Stimulated activated CD8-positive, alpha-beta memory T cell treated with anti-CD3 and anti-CD28 coated beads, Interleukin-12 subunit alpha, Interleukin-12 subunit beta, amount 100 ng/mL, for 1 hour (primary cell): ENCODE data around the gene FN3KRP.
"Not testable (repeated sequence)": the region's sequence is repeated elsewhere in the genome, so short reads cannot be mapped to it uniquely, and the experiment has no call there.

Source experiments
- DNase-seq: peaks from one replicate; pipeline ENCODE4 v3.0.0-alpha.2; 2020; ENCODE audit warnings: low read depth

FN3KRP gene

GRCh38 chr17:82743344-82744219 is 27.1 kb downstream of the FN3KRP start:
- DNase-seq, result no peak

- not testable (repeated sequence) for DNase-seq
Measured at GRCh38 chr17:82744736-82745135, 28.2 kb downstream of the FN3KRP start.

GRCh38 chr17:82745524-82745923 is 29.0 kb downstream of the FN3KRP start:
- DNase-seq, result no peak

GRCh38 chr17:82748756-82749155 is 32.2 kb downstream of the FN3KRP start:
- no peak for DNase-seq

GRCh38 chr17:82750241-82750908 is 33.9 kb downstream of the FN3KRP start:
- no peak for DNase-seq

GRCh38 chr17:82751171-82751570 is 34.7 kb downstream of the FN3KRP start:
- DNase-seq, result no peak

GRCh38 chr17:82751571-82752370 is 35.3 kb downstream of the FN3KRP start, which contains the start of gene TBCD:
Gene TBCD (plus strand): TSS chr17:82752065. CDS start chr17:82752194, 129 bp downstream.
- DNase-seq, result peak; percentile 65

GRCh38 chr17:82752371-82753200 is 36.1 kb downstream of the FN3KRP start:
- no peak for DNase-seq

- no peak for DNase-seq
Measured at GRCh38 chr17:82753201-82753464, 36.6 kb downstream of the FN3KRP start.

GRCh38 chr17:82754297-82755208 is 38.0 kb downstream of the FN3KRP start:
- DNase-seq, result no peak

- DNase-seq, result no peak
Measured at GRCh38 chr17:82756166-82756565, 39.7 kb downstream of the FN3KRP start.

GRCh38 chr17:82765371-82765770 is 48.9 kb downstream of the FN3KRP start:
- no peak for DNase-seq

- no peak for DNase-seq
Measured at GRCh38 chr17:82767041-82767754, 50.7 kb downstream of the FN3KRP start.

- DNase-seq, result no peak
Measured at GRCh38 chr17:82769041-82769440, 52.5 kb downstream of the FN3KRP start.

- DNase-seq, result no peak
Measured at GRCh38 chr17:82772026-82772425, 55.5 kb downstream of the FN3KRP start.

- not testable (repeated sequence) for DNase-seq
Measured at GRCh38 chr17:82774456-82774855, 58.0 kb downstream of the FN3KRP start.

GRCh38 chr17:82775001-82775823 is 58.7 kb downstream of the FN3KRP start:
- DNase-seq, result no peak

- DNase-seq, result no peak
Measured at GRCh38 chr17:82776454-82776853, 59.9 kb downstream of the FN3KRP start.
